Activated CD8-positive, alpha-beta memory T cell treated with anti-CD3 and anti-CD28 coated beads for 4 hours (primary cell): ENCODE data around the gene GJC1.
A peak's percentile ranks its signal among the peaks of the same experiment; 100 is the strongest.

Source experiments
- DNase-seq, 2 donors: peaks; one replicate each; pipeline ENCODE4 v3.0.0-alpha.2; 2020; ENCODE audit warnings: low read depth in 2 of 2

GJC1 gene

GRCh38 chr17:44829523-44830358 is at the start of gene GJC1:
TSS of gene GJC1 (minus strand) at chr17:44830287. CDS start at chr17:44805817, 24,470 bp downstream.
- DNase-seq = no peak

GRCh38 chr17:44879376-44879775 is 49.3 kb upstream of the GJC1 start:
- DNase-seq = no peak

DNA sequence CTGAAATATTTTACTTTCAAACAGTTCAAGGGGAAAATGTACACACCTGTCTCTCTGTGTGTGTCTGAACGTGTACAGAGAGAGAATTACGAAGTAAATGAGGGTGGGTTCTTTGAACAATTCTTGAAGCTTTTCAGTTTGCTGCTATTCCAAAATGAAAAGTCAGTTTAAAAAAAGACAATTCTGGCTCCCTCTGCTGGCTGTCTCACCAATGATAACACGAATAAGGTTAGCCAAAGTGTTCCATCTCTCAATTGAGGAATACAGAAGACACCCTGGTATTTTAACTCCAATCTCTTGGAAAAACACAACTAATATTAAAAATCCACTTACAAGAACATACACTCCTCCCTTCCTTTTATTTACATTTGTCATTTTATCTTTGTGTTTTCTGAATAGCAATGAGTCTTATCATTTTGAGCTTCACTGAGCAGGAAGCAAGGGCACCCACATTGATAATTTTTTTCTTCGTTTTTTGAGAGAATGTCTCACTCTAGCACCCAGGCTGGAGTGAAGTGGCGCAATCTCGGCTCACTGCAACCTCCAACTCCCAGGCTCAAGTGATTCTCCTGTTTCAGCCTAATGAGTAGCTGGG is 48.6 kb upstream of the GJC1 start:
- no peak for DNase-seq

- no peak for DNase-seq
Measured at GRCh38 chr17:44877121-44877520, 47.0 kb upstream of the GJC1 start.

GRCh38 chr17:44875761-44876160 is 45.7 kb upstream of the GJC1 start:
- DNase-seq = no peak

DNA sequence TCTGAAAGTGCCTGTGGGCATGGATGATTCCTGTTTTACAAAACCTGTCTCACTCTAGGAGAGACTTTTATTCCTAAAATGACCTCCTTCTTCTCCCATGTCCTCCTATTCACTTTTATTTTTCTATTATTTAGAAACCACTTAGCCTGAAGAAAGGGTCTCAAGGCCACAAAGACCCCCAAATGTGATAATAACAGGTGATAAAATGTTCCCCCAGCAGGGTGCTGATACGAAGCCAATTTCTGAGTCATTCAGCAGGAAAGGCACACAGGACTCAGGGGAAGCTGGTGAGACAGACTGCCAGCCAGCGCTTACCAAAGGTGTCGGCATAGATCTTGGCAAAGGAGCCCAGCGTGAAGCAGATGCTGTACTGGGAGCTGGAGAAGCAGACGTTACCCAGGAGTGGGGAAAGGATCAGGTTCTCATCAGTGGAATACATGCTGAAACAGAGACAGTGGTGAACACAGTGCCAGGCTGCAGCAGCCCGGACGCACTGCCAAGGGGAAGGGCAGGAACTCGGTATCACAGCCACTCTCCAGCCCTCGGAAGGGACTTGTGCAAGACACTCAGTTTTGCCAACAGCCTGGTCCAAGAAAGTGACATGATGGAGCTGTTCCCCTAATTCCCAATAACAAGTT is 42.2 kb upstream of the GJC1 start:
- DNase-seq = no peak

DNA sequence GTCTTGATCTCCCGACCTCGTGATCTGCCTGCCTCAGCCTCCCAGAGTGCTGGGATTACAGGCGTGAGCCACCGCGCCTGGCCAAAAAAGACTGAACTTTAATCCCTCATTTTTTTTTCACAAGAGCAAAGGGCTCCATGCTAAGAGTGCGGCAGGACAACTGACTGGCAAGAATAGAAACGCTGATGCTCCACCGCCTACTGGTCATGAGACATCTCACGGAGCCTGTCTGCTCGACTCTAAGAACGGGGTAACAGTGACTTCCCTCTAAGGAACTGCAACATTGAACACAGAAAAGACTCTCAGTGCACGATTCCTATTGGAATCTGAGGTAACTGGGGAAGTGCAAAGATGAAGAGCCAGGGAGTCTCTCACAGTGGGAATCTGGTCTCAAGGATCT is 41.5 kb upstream of the GJC1 start:
- no peak for DNase-seq

- DNase-seq = no peak
Measured at GRCh38 chr17:44867841-44868240, 37.8 kb upstream of the GJC1 start.

GRCh38 chr17:44865931-44866330 is 35.8 kb upstream of the GJC1 start:
- DNase-seq = no peak

GRCh38 chr17:44865231-44865660 is 35.2 kb upstream of the GJC1 start:
- DNase-seq = peak; percentile 35 to 37

GRCh38 chr17:44864831-44865230 is 34.7 kb upstream of the GJC1 start:
- no peak for DNase-seq

DNA sequence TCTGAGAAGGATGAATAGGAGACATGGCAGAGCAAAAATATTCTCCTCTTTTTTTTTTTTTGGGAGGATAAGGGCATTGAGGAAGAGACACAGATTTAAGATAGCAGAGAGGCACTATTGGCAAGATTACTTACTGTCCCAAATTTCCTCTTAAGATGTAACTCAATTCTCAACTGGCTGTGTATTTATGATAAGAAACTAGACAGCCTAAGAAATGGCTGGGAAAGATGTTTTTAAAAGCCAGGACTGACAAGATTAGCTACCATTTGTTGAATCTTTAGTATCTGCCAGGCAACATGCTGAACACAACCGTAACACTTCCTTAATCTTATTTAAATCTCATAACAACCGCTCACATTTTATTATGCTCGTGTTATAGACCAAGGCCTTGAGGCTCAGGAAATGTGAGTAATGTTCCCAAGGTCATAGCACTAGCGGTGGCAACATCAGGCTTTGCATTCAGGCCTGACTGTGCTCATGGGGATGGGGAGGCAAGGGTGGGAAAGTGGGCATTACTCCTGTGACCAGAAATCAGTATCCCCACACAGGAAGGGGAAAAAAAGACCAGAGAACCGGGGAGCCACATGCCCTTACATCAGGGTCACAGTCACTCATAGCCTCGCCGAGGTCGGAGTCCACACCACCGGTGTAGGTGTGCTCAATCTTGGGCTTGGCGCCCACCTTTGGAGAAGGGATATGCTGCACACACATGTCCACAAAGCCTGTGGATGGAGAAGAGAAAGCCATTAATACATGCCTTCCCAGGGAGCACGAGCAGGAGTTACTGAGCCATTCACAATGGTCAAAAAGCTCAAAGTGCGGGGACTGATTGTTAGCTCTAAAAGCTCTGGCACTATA is 33.2 kb upstream of the GJC1 start:
- no peak for DNase-seq

- DNase-seq = no peak
Measured at GRCh38 chr17:44862278-44862914, 32.3 kb upstream of the GJC1 start.

GRCh38 chr17:44859701-44860100 is 29.6 kb upstream of the GJC1 start:
- no peak for DNase-seq

GRCh38 chr17:44854192-44854591 is 24.1 kb upstream of the GJC1 start:
- no peak for DNase-seq

DNA sequence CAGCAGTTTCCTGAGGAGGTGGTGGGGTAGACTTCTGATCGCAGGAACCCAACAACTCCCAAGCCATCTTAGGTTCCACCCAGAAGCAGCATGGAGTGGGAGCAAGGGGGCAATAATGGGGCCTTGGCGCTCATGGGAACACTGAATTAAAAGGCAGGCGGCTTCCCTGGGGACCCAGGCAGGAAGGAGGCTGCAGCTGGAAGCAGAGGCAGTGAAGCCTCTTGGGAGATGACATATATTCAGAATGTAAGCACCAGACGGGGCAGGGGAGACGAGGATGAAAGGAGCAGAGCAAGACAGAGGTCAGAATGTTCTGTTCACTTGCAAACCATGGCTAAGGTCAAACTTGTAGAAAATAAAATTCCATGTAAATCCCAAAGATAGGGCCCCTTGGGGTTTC is 20.5 kb upstream of the GJC1 start:
- DNase-seq = no peak

DNA sequence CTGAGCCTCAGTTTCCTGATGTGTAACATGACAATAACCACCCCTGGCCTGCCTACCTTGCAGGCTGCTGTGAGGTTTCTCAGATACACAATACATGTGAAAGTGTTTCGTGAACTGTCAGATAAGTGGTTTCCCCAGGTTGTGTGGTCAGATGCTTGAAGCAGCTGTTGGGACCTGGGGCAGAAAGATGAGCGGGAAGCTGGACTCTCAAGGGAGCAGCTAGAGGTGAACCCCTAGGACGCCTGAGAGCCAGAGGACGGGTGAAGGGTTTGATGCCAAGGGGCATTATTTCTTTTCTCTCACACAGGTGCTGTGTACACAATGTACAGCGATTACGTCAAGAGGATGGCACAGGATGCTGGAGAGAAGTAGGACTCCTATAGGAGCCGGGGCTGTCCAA is 19.9 kb upstream of the GJC1 start:
- DNase-seq = no peak

DNA sequence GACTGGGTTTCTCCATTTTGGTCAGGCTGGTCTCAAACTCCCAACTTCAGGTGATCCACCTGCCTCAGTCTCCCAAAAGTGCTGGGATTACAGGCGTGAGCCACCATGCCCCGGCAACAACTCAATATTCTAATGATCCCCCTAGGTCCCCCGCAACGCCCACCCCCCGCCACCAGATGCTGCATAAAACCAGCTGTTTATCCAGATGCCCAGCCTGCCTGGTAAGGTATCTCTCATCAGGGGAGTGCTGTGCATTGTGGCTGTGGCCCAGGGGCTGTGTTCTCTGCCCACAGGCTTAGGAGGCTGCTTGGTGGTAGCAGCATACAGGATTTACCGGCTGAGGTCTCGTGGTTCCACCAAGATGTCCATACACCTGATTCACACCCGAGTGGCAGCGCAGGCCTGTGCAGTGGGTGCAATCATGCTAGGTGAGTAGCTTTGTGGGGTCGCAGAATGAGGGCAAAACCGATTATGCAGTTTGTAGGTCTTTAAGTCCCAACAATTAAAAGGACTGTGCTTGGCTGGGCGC is 18.9 kb upstream of the GJC1 start:
- no peak for DNase-seq

- no peak for DNase-seq
Measured at GRCh38 chr17:44848257-44848795, 18.2 kb upstream of the GJC1 start.

DNA sequence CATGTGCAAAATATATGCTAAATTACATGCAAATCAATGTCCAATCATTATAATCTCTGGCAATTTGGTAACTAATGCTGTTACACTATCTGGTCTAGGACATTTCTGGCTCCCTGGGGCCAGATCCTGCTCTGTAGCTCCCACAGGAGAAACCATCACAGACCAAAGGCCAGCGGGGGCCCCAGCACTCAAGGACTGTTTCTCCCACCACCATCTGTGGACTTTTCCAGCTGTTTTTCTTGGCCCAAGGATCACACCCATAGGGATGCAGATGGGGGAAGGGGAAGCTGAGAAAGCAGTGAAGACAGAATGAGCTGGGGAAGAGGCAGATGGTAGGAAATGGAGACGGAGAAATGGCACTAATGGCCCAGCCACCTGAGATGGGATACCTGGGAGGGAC is 17.5 kb upstream of the GJC1 start, which contains the start of gene HIGD1B:
Gene HIGD1B, plus strand, starts transcription at position 298 of the 400 bp plus-strand sequence. CDS start 270 bp downstream, outside the sequence.
- no peak for DNase-seq

- no peak for DNase-seq
Measured at GRCh38 chr17:44846206-44846605, 16.1 kb upstream of the GJC1 start.
